GM21786 (cell line): Measurements from ENCODE around the gene SLC30A3.

ENCODE experiments used
- ATAC-seq: cut with Tn5 transposase; IDR thresholded peaks from one replicate; pipeline ENCODE4 v1.9.1; 2021; ENCODE audit not compliant: unreplicated experiment

SLC30A3 gene

GRCh38 chr2:27208486-27209050, 54.3 kb downstream of the SLC30A3 start:
- ATAC-seq, result no peak

- ATAC-seq, result no peak
Measured at GRCh38 chr2:27206346-27206745, 56.5 kb downstream of the SLC30A3 start.

GRCh38 chr2:27205206-27205605, 57.6 kb downstream of the SLC30A3 start:
- no peak for ATAC-seq

- no peak for ATAC-seq
Measured at GRCh38 chr2:27204566-27204965, 58.3 kb downstream of the SLC30A3 start.

- no peak for ATAC-seq
Measured at GRCh38 chr2:27203741-27204140, 59.1 kb downstream of the SLC30A3 start.
